IMR-90 (cell line): ENCODE data around the gene TEAD4. TPM values are rescaled to one million over a fixed set of nuclear protein-coding genes. Genes with fewer than 3 reads are reported as not detected.

Experiments
- ATAC-seq: fragments of 200-7000 bp; cut with Tn5 transposase; 2 replicates; pipeline ENCODE4 v1.9.1; 2020; ENCODE audit warnings: low read depth, mild to moderate bottlenecking, moderate library complexity
- BruUV-seq: library from RNA; stranded (reverse); fragments of 400-500 nt; replicated peaks from 2 replicates; lab custom pipeline; 2021; lab: Mats Ljungman, UMichigan
- CTCF ChIA-PET: fragments of 300-600 bp; formaldehyde crosslinking; extraction: SDS; loops from one replicate; lab custom pipeline; 2021; ENCODE audit warnings: antibody characterized with exemption; lab: Yijun Ruan, JAX
- POLR2A ChIA-PET: fragments of 300-600 bp; sonication (Branson Sonifier 250); formaldehyde crosslinking; loops from one replicate; lab custom pipeline; 2022; ENCODE audit warnings: antibody characterized with exemption; ENCODE audit not compliant: unreplicated experiment; lab: Charles Lee
- DNase-seq: peaks from one replicate; pipeline ENCODE4 v3.0.0; 2013
- H2AFZ ChIP-seq: replicated peaks from 2 replicates; pipeline ENCODE3; 2013; ENCODE audit warnings: low read length, mild to moderate bottlenecking; ENCODE audit not compliant: poor library complexity
- H2AK5ac ChIP-seq: 2 replicates; pipeline ENCODE4 v1.6.1; 2013; ENCODE audit warnings: low read depth, low read length, inconsistent platforms
- H2AK9ac ChIP-seq: replicated peaks from 2 replicates; pipeline ENCODE3; 2013; ENCODE audit warnings: mild to moderate bottlenecking, low read depth, low read length, moderate library complexity; ENCODE audit not compliant: poor library complexity
- H2BK120ac ChIP-seq: 2 replicates; pipeline ENCODE4 v1.6.1; 2013; ENCODE audit warnings: low read depth, low read length, inconsistent platforms
- H2BK15ac ChIP-seq: 3 replicates; pipeline ENCODE4 v1.6.1; 2013; ENCODE audit warnings: low read depth, low read length, inconsistent platforms
- H2BK20ac ChIP-seq: 2 replicates; pipeline ENCODE4 v1.6.1; 2013; ENCODE audit warnings: low read depth, mild to moderate bottlenecking, inconsistent platforms, low read length, moderate library complexity
- H2BK5ac ChIP-seq: 2 replicates; pipeline ENCODE4 v1.6.1; 2013; ENCODE audit warnings: mild to moderate bottlenecking, low read depth, low read length, inconsistent platforms; ENCODE audit not compliant: poor library complexity, severe bottlenecking
- H3K14ac ChIP-seq: replicated peaks from 2 replicates; pipeline ENCODE4 v1.6.1; 2013; ENCODE audit warnings: low read depth, low read length, inconsistent platforms
- H3K18ac ChIP-seq: 2 replicates; pipeline ENCODE4 v1.6.1; 2013; ENCODE audit warnings: low read depth, low read length, control low read depth
- H3K23ac ChIP-seq: 2 replicates; pipeline ENCODE4 v1.6.1; 2013; ENCODE audit warnings: low read depth, low read length, inconsistent platforms
- H3K27ac ChIP-seq: 2 replicates; pipeline ENCODE4 v1.5.1; 2013; ENCODE audit warnings: mild to moderate bottlenecking, control low read depth, low read length; ENCODE audit not compliant: insufficient read depth
- H3K27me3 ChIP-seq: 2 replicates; pipeline ENCODE4 v1.6.1; 2013; ENCODE audit warnings: low read length; ENCODE audit not compliant: control insufficient read depth, insufficient read depth
- H3K36me3 ChIP-seq: 2 replicates; pipeline ENCODE4 v1.6.1; 2013; ENCODE audit warnings: low read length, mixed read lengths; ENCODE audit not compliant: control insufficient read depth, insufficient read depth
- H3K4ac ChIP-seq: 2 replicates; pipeline ENCODE4 v1.6.1; 2013; ENCODE audit warnings: low read depth, low read length, inconsistent platforms
- H3K4me1 ChIP-seq: 2 replicates; pipeline ENCODE4 v1.6.1; 2013; ENCODE audit warnings: low read length, mixed read lengths; ENCODE audit not compliant: control insufficient read depth, insufficient read depth
- H3K4me2 ChIP-seq: 2 replicates; pipeline ENCODE4 v1.6.1; 2013; ENCODE audit warnings: low read depth, mild to moderate bottlenecking, control low read depth, low read length, moderate library complexity
- H3K4me3 ChIP-seq: 2 replicates; pipeline ENCODE4 v1.5.1; 2013; ENCODE audit warnings: low read depth, mild to moderate bottlenecking, control low read depth, low read length, moderate library complexity; ENCODE audit not compliant: insufficient read depth
- H3K56ac ChIP-seq: 2 replicates; pipeline ENCODE4 v1.6.1; 2013; ENCODE audit warnings: low read length, inconsistent platforms; ENCODE audit not compliant: insufficient read depth; ENCODE audit errors: extremely low read depth
- H3K79me1 ChIP-seq, 2 experiments: 2 replicates each; pipeline ENCODE4 v1.6.1; 2013; ENCODE audit warnings: low read length in 2 of 2, inconsistent platforms in 1 of 2, low read depth in 1 of 2
- H3K9ac ChIP-seq: 2 replicates; pipeline ENCODE4 v1.6.1; 2013; ENCODE audit warnings: low read depth, low read length, control low read depth
- H3K9me1 ChIP-seq: 2 replicates; pipeline ENCODE4 v1.6.1; 2013; ENCODE audit warnings: low read length, inconsistent platforms; ENCODE audit not compliant: insufficient read depth
- H3K9me3 ChIP-seq: 2 replicates; pipeline ENCODE4 v1.6.1; 2013; ENCODE audit warnings: low read length; ENCODE audit not compliant: control insufficient read depth, insufficient read depth
- H4K20me1 ChIP-seq: 2 replicates; pipeline ENCODE4 v1.6.1; 2013; ENCODE audit warnings: low read length, inconsistent platforms; ENCODE audit not compliant: insufficient read depth
- H4K5ac ChIP-seq: 2 replicates; pipeline ENCODE4 v1.6.1; 2013; ENCODE audit warnings: mild to moderate bottlenecking, low read depth, low read length, control low read depth
- H4K8ac ChIP-seq, 2 experiments: 2 replicates each; pipeline ENCODE4 v1.6.1; 2013; ENCODE audit warnings: low read depth in 2 of 2, low read length in 2 of 2, control low read depth in 1 of 2, inconsistent platforms in 1 of 2
- H4K91ac ChIP-seq: 2 replicates; pipeline ENCODE4 v1.6.1; 2013; ENCODE audit warnings: low read depth, low read length, inconsistent platforms; ENCODE audit not compliant: insufficient read depth
- BHLHE40 ChIP-seq: fragments of 150-350 bp; IDR thresholded peaks from 2 replicates; pipeline ENCODE4 v1.6.1; 2016; ENCODE audit warnings: mild to moderate bottlenecking, low read depth, low read length
- CEBPB ChIP-seq: IDR thresholded peaks from 2 replicates; pipeline ENCODE4 v1.6.1; 2012; ENCODE audit warnings: low read depth, low read length, improper control_type of control experiment
- CHD1 ChIP-seq: IDR thresholded peaks from 2 replicates; pipeline ENCODE4 v1.6.1; 2012; ENCODE audit warnings: low read depth, low read length, improper control_type of control experiment
- CTCF ChIP-seq: conservative IDR thresholded peaks from 2 replicates; pipeline ENCODE4 v1.5.1; 2012; ENCODE audit warnings: mild to moderate bottlenecking, low read depth, low read length, improper control_type of control experiment
- ELK1 ChIP-seq: fragments of 150-350 bp; IDR thresholded peaks from 2 replicates; pipeline ENCODE4 v1.6.1; 2016; ENCODE audit warnings: low read depth, mild to moderate bottlenecking, low read length, moderate library complexity, borderline replicate concordance
- FOS ChIP-seq: fragments of 150-350 bp; IDR thresholded peaks from 2 replicates; pipeline ENCODE4 v1.6.1; 2016; ENCODE audit warnings: low read depth, low read length
- MAFK ChIP-seq: IDR thresholded peaks from 2 replicates; pipeline ENCODE4 v1.6.1; 2012; ENCODE audit warnings: low read depth, low read length, improper control_type of control experiment
- MAZ ChIP-seq: IDR thresholded peaks from 2 replicates; pipeline ENCODE4 v1.6.1; 2012; ENCODE audit warnings: low read depth, mild to moderate bottlenecking, low read length, improper control_type of control experiment, moderate library complexity, borderline replicate concordance
- MXI1 ChIP-seq: IDR thresholded peaks from 2 replicates; pipeline ENCODE4 v1.6.1; 2012; ENCODE audit warnings: low read depth, mild to moderate bottlenecking, low read length, moderate library complexity, borderline replicate concordance
- NFE2L2 ChIP-seq: fragments of 150-350 bp; IDR thresholded peaks from 2 replicates; pipeline ENCODE4 v1.6.1; 2016; ENCODE audit warnings: low read depth, mild to moderate bottlenecking, low read length
- POLR2A ChIP-seq: IDR thresholded peaks from 2 replicates; pipeline ENCODE4 v1.6.1; 2012; ENCODE audit warnings: mild to moderate bottlenecking, low read depth, low read length
- RAD21 ChIP-seq: IDR thresholded peaks from 2 replicates; pipeline ENCODE4 v1.6.1; 2012; ENCODE audit warnings: low read length, improper control_type of control experiment
- RCOR1 ChIP-seq: IDR thresholded peaks from 2 replicates; pipeline ENCODE4 v1.6.1; 2012; ENCODE audit warnings: mild to moderate bottlenecking, low read length, improper control_type of control experiment; ENCODE audit not compliant: insufficient replicate concordance
- RFX5 ChIP-seq: IDR thresholded peaks from 2 replicates; pipeline ENCODE4 v1.8.0; 2012; ENCODE audit warnings: low read depth, mild to moderate bottlenecking, low read length, moderate library complexity
- SMC3 ChIP-seq: fragments of 150-350 bp; IDR thresholded peaks from 2 replicates; pipeline ENCODE4 v1.6.1; 2016; ENCODE audit warnings: low read depth, mild to moderate bottlenecking, antibody characterized with exemption, low read length, moderate library complexity
- USF2 ChIP-seq: fragments of 150-350 bp; IDR thresholded peaks from 2 replicates; pipeline ENCODE4 v1.6.1; 2017; ENCODE audit warnings: mild to moderate bottlenecking, antibody characterized with exemption, low read length, low read depth
- WGBS, 2 experiments: methylation state at CpG; one replicate each; pipeline versions ENCODE4 v1.1.5 to v1.1.7; 2013; ENCODE audit warnings: missing lambda C conversion rate in 2 of 2; ENCODE audit not compliant: insufficient read length in 1 of 2; ENCODE audit errors: extremely low coverage in 2 of 2; 5-methylcytosine and 5-hydroxymethylcytosine counted together
- dilution Hi-C: fragments of 300-500 bp; cut with HindIII; formaldehyde crosslinking; loops from one replicate; pipeline ENCODE4 v1.14.3; 2018; ENCODE audit warnings: low sequenced_read_pairs; ENCODE audit not compliant: unreplicated experiment
- in situ Hi-C: fragments of 300-500 bp; cut with MboI; formaldehyde crosslinking; loops from 3 replicates; pipeline ENCODE4 v1.14.3; 2019; ENCODE audit warnings: low sequenced_read_pairs, inconsistent platforms, mixed read lengths
- intact Hi-C: fragments of 100-400 bp; cut with micrococcal nuclease; formaldehyde crosslinking; loops from 2 replicates; pipeline ENCODE4 v1.10.0; 2022
- polyA plus RNA-seq, 3 experiments: library from polyadenylated mRNA; depleted of rRNA; stranded (reverse); fragments of >200 nt; gene quantifications; 2 replicates each; pipeline ENCODE4 v1.2.3, GENCODE V29; 2012; ENCODE audit warnings: low replicate concordance in 1 of 3
- total RNA-seq: library from RNA; depleted of rRNA; stranded (reverse); fragments of >200 nt; gene quantifications from 2 replicates; pipeline ENCODE4 v1.2.3, GENCODE V29; 2012

Gene TEAD4
- total and polyA plus RNA-seq, 2 of the 4 experiments (the other 2 are of a cell fraction), result 8.8 to 24.9 TPM

GRCh38 chr12:3065300-3065699, 106.1 kb downstream of the TEAD4 start:
- Histone ChIP-seq H2AK9ac (no peak overlapping the region), H2BK120ac (no peak overlapping the region), H3K18ac (no peak overlapping the region), H3K27me3 (peaks cover 27% of the 10 kb centered on the region), H3K79me1 (no peaks in the 10 kb centered on the region), H3K14ac (no peak overlapping the region; the same call in 1 of the 2 replicates), H4K91ac (no peak overlapping the region), H3K4me3 (no peak overlapping the region), H3K9ac (no peak overlapping the region), H3K36me3 (no peaks in the 10 kb centered on the region), H3K23ac (no peak overlapping the region), H4K5ac (no peak overlapping the region), H3K9me1 (no peaks in the 10 kb centered on the region), H4K8ac (no peak overlapping the region), H2AK5ac (no peak overlapping the region), H3K27ac (no peak overlapping the region), H2AFZ (no peak overlapping the region), H2BK15ac (no peak overlapping the region), H3K4ac (no peak overlapping the region), H3K9me3 (peaks cover 2% of the 10 kb centered on the region; the same call in 1 of the 2 replicates), H3K4me2 (no peak overlapping the region), H3K4me1 (peaks cover 2% of the 10 kb centered on the region; the same call in 1 of the 2 replicates), H2BK5ac (no peak overlapping the region), H3K56ac (no peak overlapping the region), H2BK20ac (no peak overlapping the region), H4K20me1 (no peaks in the 10 kb centered on the region)
- no peak for TF ChIP-seq RAD21
- no peak for TF ChIP-seq USF2
- TF ChIP-seq CHD1, result no peak
- no peak for TF ChIP-seq CTCF
- no peak for TF ChIP-seq MXI1
- TF ChIP-seq FOS, result no peak
- no peak for TF ChIP-seq MAFK
- no peak for TF ChIP-seq SMC3
- TF ChIP-seq ELK1, result no peak
- TF ChIP-seq POLR2A, result no peak
- TF ChIP-seq RCOR1, result no peak
- no peak for TF ChIP-seq NFE2L2
- TF ChIP-seq CEBPB, result no peak
- no peak for TF ChIP-seq RFX5
- TF ChIP-seq BHLHE40, result no peak
- no peak for TF ChIP-seq MAZ
- peak; percentile 33; the same call in 1 of the 2 replicates for ATAC-seq
- POLR2A ChIA-PET, result no interaction called here
- dilution Hi-C loops (no loop called here), intact Hi-C loops (no loop called here), in situ Hi-C loops (no loop called here)
- CTCF ChIA-PET, result no interaction called here
- WGBS, 2 experiments, result no CpG with 5 or more reads among the region's 2 CpGs
- no TSS peak for BruUV-seq
- DNase-seq, result no peak
